Activated B cell treated with CpG ODN at 0.5 μM for 24 hours (primary cell): ENCODE measurements around the gene WDFY4. TPM values are rescaled to one million over a fixed set of nuclear protein-coding genes. Genes with fewer than 3 reads are reported as not detected.
A peak's percentile ranks its signal among the peaks of the same experiment; 100 is the strongest.

ENCODE experiments used
- ATAC-seq: fragments of 200-7000 bp; cut with Tn5 transposase; one replicate; pipeline ENCODE4 v1.10.0; 2021; ENCODE audit warnings: low read depth, mild to moderate bottlenecking, moderate library complexity
- CTCF ChIA-PET: fragments of 350-600 bp; sonication (Branson Sonifier 250); formaldehyde crosslinking; loops from one replicate; lab custom pipeline; 2021; ENCODE audit warnings: antibody characterized with exemption; lab: Charles Lee
- POLR2A ChIA-PET: fragments of 350-600 bp; sonication (Branson Sonifier 250); formaldehyde crosslinking; loops from one replicate; lab custom pipeline; 2021; ENCODE audit warnings: antibody characterized with exemption; lab: Charles Lee
- DNase-seq: peaks from one replicate; pipeline ENCODE4 v3.0.0; 2022
- H3K27ac Mint-ChIP-seq: one replicate; pipeline ENCODE4 v1.8.0; 2020; ENCODE audit warnings: mixed read lengths
- H3K27me3 Mint-ChIP-seq: one replicate; pipeline ENCODE4 v1.8.0; 2021; ENCODE audit warnings: mixed read lengths
- H3K36me3 Mint-ChIP-seq: one replicate; pipeline ENCODE4 v1.8.0; 2021; ENCODE audit warnings: low read depth, mixed read lengths
- H3K4me1 Mint-ChIP-seq: one replicate; pipeline ENCODE4 v1.8.0; 2021; ENCODE audit warnings: mixed read lengths
- H3K4me3 Mint-ChIP-seq: one replicate; pipeline ENCODE4 v1.8.0; 2020; ENCODE audit warnings: mild to moderate bottlenecking, mixed read lengths
- H3K9me3 Mint-ChIP-seq: one replicate; pipeline ENCODE4 v1.8.0; 2020; ENCODE audit warnings: mixed read lengths
- intact Hi-C: fragments of 100-400 bp; cut with micrococcal nuclease; formaldehyde crosslinking; loops from one replicate; pipeline ENCODE4 v1.15.1; 2024
- total RNA-seq: library from RNA; stranded (reverse); gene quantifications from 2 replicates; pipeline ENCODE4 v1.2.3, GENCODE V29; 2022
- TF ChIP-seq, protein P1 (sequence below): fragments of 200-600 bp; IDR thresholded peaks from one replicate; pipeline ENCODE4 v1.8.0; 2022; ENCODE audit warnings: antibody characterized with exemption, mild to moderate bottlenecking

Gene WDFY4
- total RNA-seq, 1 donor from 2014 or later = 488 TPM

DNA sequence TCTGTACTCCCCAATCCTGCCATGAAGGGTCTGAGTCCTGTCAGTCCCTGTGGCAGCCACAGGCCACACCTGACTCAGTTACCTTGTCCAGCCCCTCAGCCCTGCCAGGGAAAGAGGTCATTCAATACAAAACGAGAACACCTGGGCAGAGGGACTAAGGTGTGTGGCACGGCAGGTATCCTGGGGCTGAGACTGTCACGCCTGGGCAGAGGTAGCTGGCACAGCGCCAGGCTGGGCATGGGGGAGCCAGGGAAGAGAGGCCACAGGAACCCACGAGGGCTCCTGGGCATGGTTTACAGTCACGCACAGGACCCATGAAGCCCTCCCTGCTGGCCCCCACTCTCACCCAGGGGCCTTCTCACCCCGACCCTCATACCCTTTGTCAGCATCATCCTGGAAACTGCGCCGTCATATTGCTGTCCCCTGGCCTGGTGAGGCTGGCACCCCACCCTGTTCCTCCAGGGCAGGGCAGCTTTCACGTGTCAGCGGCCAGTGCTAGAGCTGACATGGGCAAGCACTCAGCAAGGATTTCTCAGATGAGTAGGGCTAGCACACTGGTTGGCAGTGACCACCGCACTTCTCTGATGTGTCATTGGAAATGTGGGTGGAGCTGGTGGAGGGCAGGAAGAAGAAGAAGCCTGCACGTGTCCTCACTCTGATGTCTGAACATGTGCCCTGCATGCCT, 212.2 kb downstream of the WDFY4 start:
- Mint-ChIP-seq H3K9me3 (no peaks in the 10 kb centered on the region), H3K4me1 (no peaks in the 10 kb centered on the region), H3K36me3 (peaks cover 99% of the 10 kb centered on the region), H3K27ac (peak overlapping the region; percentile 64), H3K4me3 (no peak overlapping the region), H3K27me3 (no peaks in the 10 kb centered on the region)
- no peak for ATAC-seq
- ChIA-PET CTCF (no interaction called here), POLR2A (no interaction called here)
- intact Hi-C loops = no loop called here
- TF ChIP-seq, protein P1, sequence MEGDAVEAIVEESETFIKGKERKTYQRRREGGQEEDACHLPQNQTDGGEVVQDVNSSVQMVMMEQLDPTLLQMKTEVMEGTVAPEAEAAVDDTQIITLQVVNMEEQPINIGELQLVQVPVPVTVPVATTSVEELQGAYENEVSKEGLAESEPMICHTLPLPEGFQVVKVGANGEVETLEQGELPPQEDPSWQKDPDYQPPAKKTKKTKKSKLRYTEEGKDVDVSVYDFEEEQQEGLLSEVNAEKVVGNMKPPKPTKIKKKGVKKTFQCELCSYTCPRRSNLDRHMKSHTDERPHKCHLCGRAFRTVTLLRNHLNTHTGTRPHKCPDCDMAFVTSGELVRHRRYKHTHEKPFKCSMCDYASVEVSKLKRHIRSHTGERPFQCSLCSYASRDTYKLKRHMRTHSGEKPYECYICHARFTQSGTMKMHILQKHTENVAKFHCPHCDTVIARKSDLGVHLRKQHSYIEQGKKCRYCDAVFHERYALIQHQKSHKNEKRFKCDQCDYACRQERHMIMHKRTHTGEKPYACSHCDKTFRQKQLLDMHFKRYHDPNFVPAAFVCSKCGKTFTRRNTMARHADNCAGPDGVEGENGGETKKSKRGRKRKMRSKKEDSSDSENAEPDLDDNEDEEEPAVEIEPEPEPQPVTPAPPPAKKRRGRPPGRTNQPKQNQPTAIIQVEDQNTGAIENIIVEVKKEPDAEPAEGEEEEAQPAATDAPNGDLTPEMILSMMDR = no peak
- DNase-seq = no peak

DNA sequence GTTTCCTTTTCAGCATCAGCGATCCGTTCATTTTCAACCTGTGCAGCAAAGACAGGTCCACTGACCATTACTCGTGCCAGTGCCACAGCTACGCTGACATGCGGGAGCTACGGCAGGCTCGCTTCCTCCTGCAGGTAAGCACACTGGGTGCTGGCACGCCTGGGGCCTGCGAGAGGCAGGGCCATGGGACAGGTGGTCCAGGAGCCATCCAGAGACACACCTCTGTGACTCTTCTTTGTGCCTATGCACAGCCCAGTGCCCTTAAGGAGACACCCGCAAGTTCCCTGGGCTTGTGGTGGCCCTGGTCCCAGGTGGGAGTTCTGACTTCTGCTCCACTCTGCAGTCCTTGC, 212.7 kb downstream of the WDFY4 start:
- intact Hi-C loops = no loop called here
- ChIA-PET CTCF (no interaction called here), POLR2A (no interaction called here)
- H3K27me3 Mint-ChIP-seq = no peaks in the 10 kb centered on the region
- ATAC-seq = no peak
- no peak for DNase-seq
- TF ChIP-seq, protein P1 = no peak
- no peak overlapping the region for H3K27ac Mint-ChIP-seq
- H3K36me3 Mint-ChIP-seq = peaks cover 99% of the 10 kb centered on the region
- no peak overlapping the region for H3K4me3 Mint-ChIP-seq
- no peaks in the 10 kb centered on the region for H3K9me3 Mint-ChIP-seq
- H3K4me1 Mint-ChIP-seq = no peaks in the 10 kb centered on the region

DNA sequence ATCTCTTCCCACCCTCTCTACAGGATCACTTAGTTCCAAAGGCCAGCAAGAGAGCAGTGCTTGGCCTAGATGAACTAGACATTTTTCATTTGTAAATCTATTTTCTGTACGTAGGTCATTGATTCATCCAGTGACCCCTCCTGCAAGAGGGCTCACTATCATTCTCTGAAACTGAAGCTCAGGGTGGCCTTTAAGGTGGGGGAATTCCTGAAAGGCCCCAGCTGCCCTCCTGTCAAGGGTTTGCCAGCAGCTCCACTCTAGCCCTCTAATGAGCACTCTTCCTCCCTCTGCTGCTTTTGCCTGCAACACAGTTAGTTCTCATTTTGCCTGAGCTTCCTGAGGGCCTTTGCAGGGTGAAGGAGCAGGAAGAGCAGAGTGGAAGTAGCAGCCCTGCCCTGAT, 213.8 kb downstream of the WDFY4 start:
- ChIA-PET POLR2A (no interaction called here), CTCF (no interaction called here)
- Mint-ChIP-seq H3K27me3 (no peaks in the 10 kb centered on the region), H3K4me3 (no peak overlapping the region), H3K36me3 (peaks cover 99% of the 10 kb centered on the region), H3K9me3 (no peaks in the 10 kb centered on the region), H3K4me1 (no peaks in the 10 kb centered on the region), H3K27ac (no peak overlapping the region)
- DNase-seq = no peak
- TF ChIP-seq, protein P1 = no peak
- intact Hi-C loops = no loop called here
- no peak for ATAC-seq

DNA sequence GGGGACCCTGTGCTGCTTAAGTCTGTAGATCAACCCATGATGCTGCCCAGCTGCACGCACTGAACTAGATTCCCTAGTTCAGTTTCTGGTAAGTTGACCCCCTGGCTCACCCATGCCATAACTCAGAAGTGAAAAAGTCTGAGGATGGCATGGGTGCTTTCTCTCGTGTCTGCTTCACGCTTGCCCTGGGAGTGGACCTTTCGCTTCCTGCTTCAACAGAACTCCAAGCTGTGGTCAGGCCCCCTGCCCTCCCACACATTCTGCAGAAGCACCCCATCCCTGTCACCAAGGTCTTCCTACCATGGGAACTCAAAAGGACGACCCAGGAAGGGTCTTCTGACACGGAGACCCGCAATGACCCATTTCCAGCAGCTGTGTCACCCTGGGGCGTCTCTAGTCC, 215.1 kb downstream of the WDFY4 start:
- H3K4me3 Mint-ChIP-seq = no peak overlapping the region
- ChIA-PET CTCF (no interaction called here), POLR2A (no interaction called here)
- H3K9me3 Mint-ChIP-seq = no peaks in the 10 kb centered on the region
- TF ChIP-seq, protein P1 = no peak
- DNase-seq = no peak
- H3K27ac Mint-ChIP-seq = no peak overlapping the region
- no peaks in the 10 kb centered on the region for H3K27me3 Mint-ChIP-seq
- peaks cover 99% of the 10 kb centered on the region for H3K36me3 Mint-ChIP-seq
- ATAC-seq = no peak
- intact Hi-C loops = no loop called here
- H3K4me1 Mint-ChIP-seq = no peaks in the 10 kb centered on the region

DNA sequence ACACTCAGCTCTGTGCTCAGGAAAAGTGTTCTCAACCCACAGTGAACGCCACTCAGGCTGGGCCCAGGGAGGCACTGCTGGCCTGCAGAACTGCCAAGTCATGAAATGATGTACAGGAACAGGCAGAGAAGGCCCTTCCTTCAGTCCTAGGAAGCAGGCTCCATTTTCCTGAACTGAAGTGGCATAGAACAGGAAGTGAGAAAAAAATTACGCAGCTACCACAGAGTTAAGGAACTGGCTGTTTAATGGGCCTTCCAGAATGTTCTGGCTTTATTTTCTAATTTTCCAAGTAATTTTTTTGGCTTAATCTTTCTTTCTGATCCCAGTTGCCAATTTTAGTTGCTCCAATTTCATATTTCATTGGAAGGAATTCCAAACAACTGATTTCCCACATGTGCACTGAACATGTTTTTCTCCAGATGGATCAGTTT, 215.7 kb downstream of the WDFY4 start:
- Mint-ChIP-seq H3K27me3 (no peaks in the 10 kb centered on the region), H3K36me3 (peaks cover 98% of the 10 kb centered on the region), H3K9me3 (no peaks in the 10 kb centered on the region), H3K4me3 (no peak overlapping the region), H3K27ac (no peak overlapping the region), H3K4me1 (no peaks in the 10 kb centered on the region)
- ChIA-PET POLR2A (no interaction called here), CTCF (no interaction called here)
- intact Hi-C loops = no loop called here
- ATAC-seq = no peak
- no peak for DNase-seq
- TF ChIP-seq, protein P1 = no peak
